HL-60 (cell line): ENCODE results near the gene C2CD4C.

Experiments used
- DNase-seq, 2 experiments: peaks; one replicate each; pipeline ENCODE4 v3.0.0-alpha.2; 2010 to 2020; ENCODE audit warnings: low read depth in 1 of 2, low spot score in 1 of 2
- H3K27ac ChIP-seq: fragments of 250-450 bp; sonication (Bioruptor Pico); replicated peaks from 2 replicates; pipeline ENCODE4 v1.5.1; 2020; ENCODE audit warnings: mild to moderate bottlenecking, moderate library complexity
- H3K27me3 ChIP-seq: fragments of 250-450 bp; sonication (Bioruptor Pico); 2 replicates; pipeline ENCODE4 v1.5.1; 2021; ENCODE audit warnings: mild to moderate bottlenecking, moderate library complexity; ENCODE audit not compliant: insufficient read depth, poor library complexity, severe bottlenecking
- H3K4me3 ChIP-seq: replicated peaks from 2 replicates; pipeline ENCODE4 v1.5.1; 2011; ENCODE audit warnings: mild to moderate bottlenecking, control low read depth, low read length; ENCODE audit not compliant: insufficient read depth
- GABPA ChIP-seq: IDR thresholded peaks from 2 replicates; pipeline ENCODE4 v1.6.1; 2012; ENCODE audit warnings: low read depth
- POLR2AphosphoS5 ChIP-seq: IDR thresholded peaks from 2 replicates; pipeline ENCODE4 v1.6.1; 2012; ENCODE audit warnings: low read depth
- SPI1 ChIP-seq: IDR thresholded peaks from 2 replicates; pipeline ENCODE4 v1.6.1; 2012; ENCODE audit warnings: low read depth, mild to moderate bottlenecking, borderline replicate concordance
- TF ChIP-seq, protein P1 (sequence below): IDR thresholded peaks from one replicate; pipeline ENCODE4 v1.5.1; 2011; ENCODE audit warnings: low read length, control low read depth, inconsistent platforms; ENCODE audit not compliant: insufficient read depth
- TF ChIP-seq, protein P2 (sequence below): IDR thresholded peaks from 2 replicates; pipeline ENCODE4 v1.6.1; 2012; ENCODE audit warnings: low read depth; ENCODE audit not compliant: insufficient replicate concordance

The C2CD4C gene

DNA sequence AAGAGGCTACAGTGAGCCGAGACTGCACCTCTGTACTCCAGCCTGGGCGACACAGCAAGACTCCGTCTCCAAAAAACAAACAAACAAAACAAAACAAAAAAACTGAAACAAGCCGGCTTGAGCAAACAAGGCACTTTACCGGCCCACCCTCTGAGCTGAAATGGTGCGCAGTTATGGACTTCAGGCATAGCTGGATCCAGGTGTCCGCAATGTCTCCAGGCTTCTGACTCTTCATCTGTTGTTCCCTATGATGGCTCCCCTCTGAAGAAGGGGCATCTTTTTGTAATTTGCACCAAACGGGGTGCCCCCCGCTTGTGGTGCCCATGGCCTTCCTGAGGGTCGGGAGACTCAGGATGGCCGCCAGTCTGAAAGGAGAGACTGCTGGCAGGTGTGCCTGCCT is 6.2 kb downstream of the C2CD4C start:
- H3K27ac ChIP-seq = no peak overlapping the region
- peaks cover 5% of the 10 kb centered on the region for H3K27me3 ChIP-seq
- TF ChIP-seq, protein P1, sequence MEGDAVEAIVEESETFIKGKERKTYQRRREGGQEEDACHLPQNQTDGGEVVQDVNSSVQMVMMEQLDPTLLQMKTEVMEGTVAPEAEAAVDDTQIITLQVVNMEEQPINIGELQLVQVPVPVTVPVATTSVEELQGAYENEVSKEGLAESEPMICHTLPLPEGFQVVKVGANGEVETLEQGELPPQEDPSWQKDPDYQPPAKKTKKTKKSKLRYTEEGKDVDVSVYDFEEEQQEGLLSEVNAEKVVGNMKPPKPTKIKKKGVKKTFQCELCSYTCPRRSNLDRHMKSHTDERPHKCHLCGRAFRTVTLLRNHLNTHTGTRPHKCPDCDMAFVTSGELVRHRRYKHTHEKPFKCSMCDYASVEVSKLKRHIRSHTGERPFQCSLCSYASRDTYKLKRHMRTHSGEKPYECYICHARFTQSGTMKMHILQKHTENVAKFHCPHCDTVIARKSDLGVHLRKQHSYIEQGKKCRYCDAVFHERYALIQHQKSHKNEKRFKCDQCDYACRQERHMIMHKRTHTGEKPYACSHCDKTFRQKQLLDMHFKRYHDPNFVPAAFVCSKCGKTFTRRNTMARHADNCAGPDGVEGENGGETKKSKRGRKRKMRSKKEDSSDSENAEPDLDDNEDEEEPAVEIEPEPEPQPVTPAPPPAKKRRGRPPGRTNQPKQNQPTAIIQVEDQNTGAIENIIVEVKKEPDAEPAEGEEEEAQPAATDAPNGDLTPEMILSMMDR = no peak
- TF ChIP-seq SPI1 = no peak
- no peak for TF ChIP-seq POLR2AphosphoS5
- TF ChIP-seq GABPA = no peak
- TF ChIP-seq, protein P2, sequence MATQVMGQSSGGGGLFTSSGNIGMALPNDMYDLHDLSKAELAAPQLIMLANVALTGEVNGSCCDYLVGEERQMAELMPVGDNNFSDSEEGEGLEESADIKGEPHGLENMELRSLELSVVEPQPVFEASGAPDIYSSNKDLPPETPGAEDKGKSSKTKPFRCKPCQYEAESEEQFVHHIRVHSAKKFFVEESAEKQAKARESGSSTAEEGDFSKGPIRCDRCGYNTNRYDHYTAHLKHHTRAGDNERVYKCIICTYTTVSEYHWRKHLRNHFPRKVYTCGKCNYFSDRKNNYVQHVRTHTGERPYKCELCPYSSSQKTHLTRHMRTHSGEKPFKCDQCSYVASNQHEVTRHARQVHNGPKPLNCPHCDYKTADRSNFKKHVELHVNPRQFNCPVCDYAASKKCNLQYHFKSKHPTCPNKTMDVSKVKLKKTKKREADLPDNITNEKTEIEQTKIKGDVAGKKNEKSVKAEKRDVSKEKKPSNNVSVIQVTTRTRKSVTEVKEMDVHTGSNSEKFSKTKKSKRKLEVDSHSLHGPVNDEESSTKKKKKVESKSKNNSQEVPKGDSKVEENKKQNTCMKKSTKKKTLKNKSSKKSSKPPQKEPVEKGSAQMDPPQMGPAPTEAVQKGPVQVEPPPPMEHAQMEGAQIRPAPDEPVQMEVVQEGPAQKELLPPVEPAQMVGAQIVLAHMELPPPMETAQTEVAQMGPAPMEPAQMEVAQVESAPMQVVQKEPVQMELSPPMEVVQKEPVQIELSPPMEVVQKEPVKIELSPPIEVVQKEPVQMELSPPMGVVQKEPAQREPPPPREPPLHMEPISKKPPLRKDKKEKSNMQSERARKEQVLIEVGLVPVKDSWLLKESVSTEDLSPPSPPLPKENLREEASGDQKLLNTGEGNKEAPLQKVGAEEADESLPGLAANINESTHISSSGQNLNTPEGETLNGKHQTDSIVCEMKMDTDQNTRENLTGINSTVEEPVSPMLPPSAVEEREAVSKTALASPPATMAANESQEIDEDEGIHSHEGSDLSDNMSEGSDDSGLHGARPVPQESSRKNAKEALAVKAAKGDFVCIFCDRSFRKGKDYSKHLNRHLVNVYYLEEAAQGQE = no peak
- no peak for DNase-seq
- H3K4me3 ChIP-seq = no peak overlapping the region

DNA sequence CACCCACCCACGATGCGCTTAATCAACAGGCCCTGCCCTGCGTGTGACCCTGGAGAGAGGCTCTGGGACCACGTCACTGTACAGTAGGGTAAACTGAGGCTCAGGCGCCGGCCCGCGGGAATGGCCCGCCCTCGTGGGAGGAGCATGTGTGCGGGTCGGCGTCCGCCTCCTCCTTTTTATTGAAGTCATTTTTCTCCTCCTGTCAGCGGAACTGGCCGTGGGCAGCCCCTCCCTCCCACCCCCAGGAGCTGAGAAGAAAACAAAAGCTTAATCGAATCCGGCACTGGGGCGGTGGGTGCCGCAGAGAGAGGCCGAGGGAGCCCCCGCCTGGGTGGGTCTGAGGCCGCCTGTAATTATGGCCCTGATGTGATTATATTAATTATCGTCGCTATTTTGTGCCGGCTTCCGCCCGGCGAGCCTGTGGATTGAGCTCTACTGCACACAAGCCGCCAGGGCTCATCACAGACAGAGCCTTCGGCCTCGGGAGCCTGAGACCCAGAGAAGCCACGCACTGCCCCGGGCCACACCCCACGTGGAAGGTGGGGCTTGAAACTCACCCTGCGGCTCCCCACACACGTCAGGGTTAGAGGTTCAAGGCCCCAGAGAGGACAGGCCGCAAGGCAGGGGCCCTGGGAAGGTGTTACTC is 7.0 kb downstream of the C2CD4C start:
- H3K27ac ChIP-seq = no peak overlapping the region
- DNase-seq = no peak
- TF ChIP-seq, protein P1 = no peak
- TF ChIP-seq GABPA (no peak), POLR2AphosphoS5 (no peak), SPI1 (no peak)
- TF ChIP-seq, protein P2 = no peak
- H3K4me3 ChIP-seq = no peak overlapping the region
- peaks cover 5% of the 10 kb centered on the region for H3K27me3 ChIP-seq

DNA sequence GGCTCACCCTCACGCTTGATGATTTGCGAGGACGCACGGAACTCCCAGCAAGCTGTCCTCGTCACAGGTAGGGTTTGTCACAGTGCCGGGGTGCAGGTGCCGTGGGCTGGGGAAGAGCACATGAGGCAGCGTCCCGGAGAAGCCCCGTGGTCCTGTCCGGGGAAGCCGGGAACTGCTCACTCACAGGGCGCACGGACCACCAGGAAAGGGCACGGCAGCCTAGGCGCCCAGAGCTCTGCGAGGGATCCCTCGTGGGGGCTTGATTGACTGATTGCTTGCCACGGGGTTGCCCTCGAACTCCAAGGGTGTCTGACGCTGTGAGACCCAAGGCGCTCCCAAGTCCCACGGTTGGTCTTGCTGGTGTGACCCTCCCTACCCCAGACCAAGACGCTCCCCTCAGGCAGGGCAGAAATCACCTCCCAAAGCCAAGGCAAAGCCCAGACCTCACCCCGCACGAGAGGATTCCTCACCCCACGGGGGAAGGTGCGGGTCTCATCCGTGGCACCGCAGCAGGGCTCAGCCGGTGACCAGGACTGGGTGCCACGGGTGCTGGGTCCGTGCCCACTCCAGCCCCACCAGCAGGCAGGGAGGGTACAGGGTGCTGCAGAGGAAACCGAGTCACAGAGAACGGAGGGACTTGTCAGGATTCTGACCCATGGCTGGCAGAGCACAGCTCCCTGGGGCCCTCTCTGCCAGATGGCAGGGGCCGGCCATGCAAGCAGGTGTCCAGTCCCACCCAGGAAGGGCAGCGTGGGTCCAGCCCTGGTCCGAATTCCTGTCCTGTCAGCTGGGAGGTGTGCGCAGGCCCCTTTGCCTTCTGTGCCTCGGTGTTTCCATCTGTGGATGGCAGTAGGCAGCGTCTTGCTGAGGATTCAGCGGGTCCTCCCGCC is 7.7 kb downstream of the C2CD4C start:
- no peak overlapping the region for H3K27ac ChIP-seq
- TF ChIP-seq, protein P2 = no peak
- TF ChIP-seq GABPA (no peak), POLR2AphosphoS5 (no peak), SPI1 (no peak)
- TF ChIP-seq, protein P1 = no peak
- no peak for DNase-seq
- peaks cover 5% of the 10 kb centered on the region for H3K27me3 ChIP-seq
- no peak overlapping the region for H3K4me3 ChIP-seq
